HG03575 (cell line): ENCODE data around the gene SAMD4A.
"Not testable (repeated sequence)": the region's sequence is repeated elsewhere in the genome, so short reads cannot be mapped to it uniquely, and the experiment has no call there.

Experiments
- ATAC-seq: cut with Tn5 transposase; IDR thresholded peaks from one replicate; pipeline ENCODE4 v1.9.1; 2021; ENCODE audit not compliant: unreplicated experiment, insufficient number of reproducible peaks, low FRiP score; ENCODE audit errors: extremely low read depth

The SAMD4A gene

GRCh38 chr14:54735424-54735823 lies 168.5 kb downstream of the SAMD4A start:
- no peak for ATAC-seq

- no peak for ATAC-seq
Measured at GRCh38 chr14:54737132-54737711, 170.3 kb downstream of the SAMD4A start.

- ATAC-seq, result no peak
Measured at GRCh38 chr14:54738009-54738408, 171.1 kb downstream of the SAMD4A start.

GRCh38 chr14:54739514-54739913 lies 172.6 kb downstream of the SAMD4A start:
- no peak for ATAC-seq

- no peak for ATAC-seq
Measured at GRCh38 chr14:54742492-54743350, 175.8 kb downstream of the SAMD4A start.

- ATAC-seq, result no peak
Measured at GRCh38 chr14:54743382-54743781, 176.5 kb downstream of the SAMD4A start.

GRCh38 chr14:54746019-54746418 lies 179.1 kb downstream of the SAMD4A start:
- no peak for ATAC-seq

- no peak for ATAC-seq
Measured at GRCh38 chr14:54747616-54748015, 180.7 kb downstream of the SAMD4A start.

GRCh38 chr14:54749180-54749579 lies 182.3 kb downstream of the SAMD4A start:
- ATAC-seq, result no peak

GRCh38 chr14:54749727-54750126 lies 182.8 kb downstream of the SAMD4A start:
- ATAC-seq, result no peak

GRCh38 chr14:54752611-54753010 lies 185.7 kb downstream of the SAMD4A start:
- not testable (repeated sequence) for ATAC-seq

GRCh38 chr14:54753396-54753795 lies 186.5 kb downstream of the SAMD4A start:
- ATAC-seq, result not testable (repeated sequence)

- no peak for ATAC-seq
Measured at GRCh38 chr14:54754116-54754622, 187.2 kb downstream of the SAMD4A start.

- no peak for ATAC-seq
Measured at GRCh38 chr14:54754623-54755386, 187.9 kb downstream of the SAMD4A start.

- ATAC-seq, result no peak
Measured at GRCh38 chr14:54756656-54757392, 189.9 kb downstream of the SAMD4A start.

GRCh38 chr14:54758041-54758440 lies 191.1 kb downstream of the SAMD4A start:
- no peak for ATAC-seq

- ATAC-seq, result no peak
Measured at GRCh38 chr14:54759982-54760585, 193.2 kb downstream of the SAMD4A start.

- ATAC-seq, result no peak
Measured at GRCh38 chr14:54760866-54761575, 194.1 kb downstream of the SAMD4A start.
